NCI-H2171 treated with DMSO at 0.1 percent for 48 hours (cell line): ENCODE results near the gene ZHX3.

Experiments used
- DNase-seq: peaks from one replicate; lab custom pipeline; 2025; lab: John Stamatoyannopoulos, UW

The ZHX3 gene, protein sequence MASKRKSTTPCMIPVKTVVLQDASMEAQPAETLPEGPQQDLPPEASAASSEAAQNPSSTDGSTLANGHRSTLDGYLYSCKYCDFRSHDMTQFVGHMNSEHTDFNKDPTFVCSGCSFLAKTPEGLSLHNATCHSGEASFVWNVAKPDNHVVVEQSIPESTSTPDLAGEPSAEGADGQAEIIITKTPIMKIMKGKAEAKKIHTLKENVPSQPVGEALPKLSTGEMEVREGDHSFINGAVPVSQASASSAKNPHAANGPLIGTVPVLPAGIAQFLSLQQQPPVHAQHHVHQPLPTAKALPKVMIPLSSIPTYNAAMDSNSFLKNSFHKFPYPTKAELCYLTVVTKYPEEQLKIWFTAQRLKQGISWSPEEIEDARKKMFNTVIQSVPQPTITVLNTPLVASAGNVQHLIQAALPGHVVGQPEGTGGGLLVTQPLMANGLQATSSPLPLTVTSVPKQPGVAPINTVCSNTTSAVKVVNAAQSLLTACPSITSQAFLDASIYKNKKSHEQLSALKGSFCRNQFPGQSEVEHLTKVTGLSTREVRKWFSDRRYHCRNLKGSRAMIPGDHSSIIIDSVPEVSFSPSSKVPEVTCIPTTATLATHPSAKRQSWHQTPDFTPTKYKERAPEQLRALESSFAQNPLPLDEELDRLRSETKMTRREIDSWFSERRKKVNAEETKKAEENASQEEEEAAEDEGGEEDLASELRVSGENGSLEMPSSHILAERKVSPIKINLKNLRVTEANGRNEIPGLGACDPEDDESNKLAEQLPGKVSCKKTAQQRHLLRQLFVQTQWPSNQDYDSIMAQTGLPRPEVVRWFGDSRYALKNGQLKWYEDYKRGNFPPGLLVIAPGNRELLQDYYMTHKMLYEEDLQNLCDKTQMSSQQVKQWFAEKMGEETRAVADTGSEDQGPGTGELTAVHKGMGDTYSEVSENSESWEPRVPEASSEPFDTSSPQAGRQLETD

DNA sequence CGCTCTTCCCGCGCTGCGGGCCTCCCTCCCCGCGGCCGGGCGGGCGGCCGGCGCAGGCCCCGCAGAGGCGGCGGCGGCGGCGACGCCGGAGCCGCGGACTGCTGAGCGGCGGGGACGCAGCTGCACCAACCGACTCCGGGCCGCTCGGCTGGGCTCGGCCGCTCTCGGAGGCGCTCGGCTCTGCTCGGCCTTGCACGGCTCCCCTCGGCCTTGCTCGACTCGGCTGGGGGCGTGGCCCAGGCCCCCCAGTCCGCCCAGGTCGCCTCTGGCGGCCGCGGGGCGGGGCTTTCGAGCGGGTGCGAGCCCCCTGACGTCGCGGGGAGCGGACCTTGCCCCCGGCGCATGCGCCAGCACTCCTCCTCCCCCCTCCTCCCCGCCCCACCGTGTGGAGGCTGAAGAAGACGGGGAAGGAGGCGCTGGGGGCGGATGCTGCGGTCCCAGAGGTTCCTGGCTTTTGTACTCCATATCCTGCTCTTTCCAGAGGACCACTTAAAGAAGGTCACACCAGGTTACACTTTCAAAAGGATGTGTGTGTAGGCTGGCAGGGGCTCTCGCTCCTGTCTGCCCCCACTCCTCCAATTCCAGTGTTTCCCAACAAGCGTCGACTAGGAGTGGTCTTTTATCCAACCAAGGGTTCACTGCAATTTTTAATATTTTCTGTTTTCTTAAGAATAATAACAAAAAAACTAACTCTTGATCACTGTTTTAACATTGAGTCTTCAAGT, at the start of gene ZHX3:
Gene ZHX3, minus strand, starts transcription at position 186 of the 725 bp plus-strand sequence. CDS start 112,815 bp downstream, outside the sequence.
- peak; percentile 95 for DNase-seq

DNA sequence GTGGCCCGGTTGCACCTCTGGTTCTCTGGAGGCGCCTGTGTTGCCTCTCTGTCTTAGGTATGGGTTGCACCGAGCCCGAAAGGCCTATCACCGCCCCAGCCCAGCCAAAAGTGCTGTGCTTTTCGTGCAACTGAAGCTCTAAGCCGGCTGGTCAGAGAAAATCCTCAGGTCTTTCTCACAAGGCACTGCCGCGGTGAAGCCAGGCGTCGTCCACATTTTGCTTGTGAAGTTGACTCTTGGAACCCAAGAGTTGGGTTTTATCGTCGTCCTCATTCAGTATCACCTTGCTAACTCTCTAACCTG, 49.8 kb upstream of the ZHX3 start:
- no peak for DNase-seq

DNA sequence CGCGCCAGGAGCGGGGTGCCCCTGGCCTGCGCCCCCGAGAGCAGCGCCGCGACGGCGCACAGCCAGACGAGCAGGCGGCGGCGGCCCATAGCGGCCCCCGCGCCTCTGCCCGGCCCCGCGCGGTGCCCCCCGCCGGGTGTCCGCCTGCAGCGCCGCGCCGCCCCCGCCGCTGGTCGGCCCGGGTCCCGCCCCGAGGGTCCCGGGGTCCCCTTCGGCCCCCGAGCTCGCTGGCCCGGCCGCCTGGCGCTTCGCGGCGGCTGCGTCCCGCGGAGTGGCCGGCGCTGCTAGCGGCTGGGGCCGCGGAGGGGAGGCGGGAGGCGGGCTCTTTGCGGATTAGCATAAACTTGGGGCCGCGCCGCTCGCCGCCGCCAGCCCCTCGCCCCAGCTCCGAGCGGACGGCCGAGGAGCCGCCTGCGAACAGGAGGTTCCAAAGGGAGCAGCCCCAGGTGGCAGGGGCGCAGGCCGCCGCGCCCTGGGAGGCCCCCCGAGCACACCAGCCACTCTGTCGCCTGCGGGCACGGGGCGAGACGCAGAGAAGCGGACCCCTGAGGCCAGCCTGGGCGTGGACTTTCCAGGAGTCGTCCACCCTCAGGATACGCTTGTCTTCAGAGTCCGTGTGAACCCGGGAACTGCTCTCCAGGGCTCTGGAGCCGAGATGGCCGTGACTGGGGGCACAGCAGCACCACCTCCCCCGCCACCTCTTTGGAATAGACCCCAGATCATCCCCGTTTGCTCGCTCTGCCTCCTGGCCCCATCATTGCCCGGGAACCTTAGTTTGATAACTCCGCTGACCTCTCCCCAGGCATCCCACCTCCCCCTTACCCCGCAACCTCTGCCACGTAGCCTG, 49.2 kb upstream of the ZHX3 start, which contains the start of gene EMILIN3:
Gene EMILIN3, minus strand, starts transcription at position 273 of the 847 bp plus-strand sequence. Its CDS starts 184 bp downstream, at position 89.
- DNase-seq = peak; percentile 9

DNA sequence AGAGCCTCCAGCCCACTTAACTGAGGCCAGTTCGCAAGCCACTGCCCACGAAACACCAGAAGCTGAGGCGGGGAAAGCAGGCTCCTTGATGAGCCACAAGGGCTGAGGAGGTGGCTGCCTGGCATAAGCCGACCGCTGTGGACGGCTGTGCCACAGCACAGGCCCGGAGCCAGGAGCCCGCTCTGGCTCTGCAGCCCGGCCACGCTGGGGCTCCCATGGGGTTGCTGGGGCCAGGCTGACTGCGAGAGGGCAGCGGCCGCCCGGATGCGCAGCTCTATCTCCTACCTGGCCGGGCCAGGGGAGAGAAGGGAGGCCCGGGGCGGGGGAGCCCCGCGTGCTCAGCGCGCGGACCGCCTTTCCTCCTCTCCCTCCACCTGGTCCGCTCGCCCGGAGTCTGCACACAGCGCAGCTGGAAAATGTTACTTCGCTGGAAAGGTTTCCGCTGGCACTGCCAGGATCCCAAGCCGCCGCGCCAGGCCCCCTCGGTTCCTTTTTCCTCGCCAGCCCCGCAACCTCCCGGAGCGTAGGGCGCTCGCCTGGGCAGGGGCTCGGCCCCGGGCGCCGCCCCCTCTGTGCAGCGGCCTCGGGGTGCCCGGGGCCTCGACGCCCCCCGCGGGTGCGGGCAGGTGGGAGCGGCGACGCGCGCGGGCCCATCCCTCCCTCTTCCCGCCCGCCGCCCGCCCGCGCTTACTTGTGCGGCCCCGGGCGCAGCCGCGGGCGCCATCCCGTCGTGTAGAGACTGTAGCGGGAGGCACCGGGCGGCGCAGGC, 48.4 kb upstream of the ZHX3 start:
- DNase-seq = peak; percentile 33

DNA sequence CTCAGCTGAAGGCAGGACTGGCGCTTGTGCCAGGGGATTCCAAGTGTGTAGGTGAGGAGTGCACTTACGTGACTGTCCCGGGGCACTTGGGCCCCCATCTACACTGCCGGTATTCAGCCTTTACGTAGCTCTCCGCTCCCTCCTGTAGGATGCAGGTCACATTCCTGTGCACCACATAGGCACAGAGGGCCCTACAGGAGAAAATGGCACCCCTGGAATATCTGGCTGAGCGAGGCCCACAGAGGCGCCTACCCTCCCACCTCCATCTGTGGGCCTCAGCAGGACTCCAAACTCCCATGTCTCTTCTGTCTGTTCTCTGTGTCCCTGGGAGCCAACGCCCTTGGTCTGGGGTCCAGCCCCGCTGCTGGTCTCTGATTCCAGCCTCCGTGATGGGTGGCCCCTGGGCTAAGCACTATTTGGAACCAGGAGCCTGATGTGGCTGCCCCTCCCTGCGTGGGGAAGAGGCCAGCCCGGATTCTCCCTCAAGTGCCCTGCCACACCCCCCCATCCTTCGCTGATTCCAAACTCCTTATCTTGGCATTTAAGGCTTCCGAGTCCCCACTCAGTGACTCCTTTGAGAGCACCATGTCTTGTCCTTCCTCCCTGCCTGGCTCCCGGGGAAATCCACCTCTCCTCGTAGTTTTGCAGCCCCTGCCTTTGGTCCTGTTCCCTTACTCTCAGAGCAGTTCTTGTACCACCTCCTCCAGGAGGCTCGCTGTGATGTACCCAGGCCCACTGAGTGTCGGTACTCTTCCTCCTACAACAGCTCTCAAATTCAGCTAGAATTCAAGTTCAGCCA, 47.6 kb upstream of the ZHX3 start:
- DNase-seq = no peak

DNA sequence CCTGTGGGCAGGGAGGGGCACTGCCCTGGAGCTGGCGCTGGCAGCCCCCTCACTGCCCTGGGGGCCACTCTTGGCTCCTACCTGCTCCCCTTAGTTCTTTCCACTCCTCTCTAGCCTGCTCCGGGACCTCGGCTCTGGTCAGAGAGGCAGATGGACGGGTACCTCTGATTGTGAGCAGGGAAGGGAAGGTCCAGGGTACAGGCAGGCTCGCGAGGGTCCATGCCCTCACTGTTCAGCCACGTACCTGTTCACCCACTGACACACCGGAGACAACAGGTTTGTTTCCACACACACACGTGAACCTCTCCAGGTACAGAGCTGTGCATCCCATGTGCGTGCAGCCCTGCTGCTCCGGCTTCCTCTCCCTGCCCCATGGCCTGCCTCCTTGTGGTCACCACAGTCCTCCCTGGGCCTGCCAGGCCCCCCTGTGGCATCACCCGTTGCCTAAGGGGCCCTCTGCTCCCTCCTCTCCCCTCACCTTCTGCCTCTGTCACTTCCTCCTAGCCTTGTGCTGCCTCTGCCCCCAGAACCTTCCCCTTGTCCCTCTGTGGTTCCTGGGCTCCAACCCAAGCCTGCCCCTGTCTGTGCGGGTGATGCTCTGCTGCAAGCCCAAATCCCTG, 46.8 kb upstream of the ZHX3 start:
- no peak for DNase-seq

DNA sequence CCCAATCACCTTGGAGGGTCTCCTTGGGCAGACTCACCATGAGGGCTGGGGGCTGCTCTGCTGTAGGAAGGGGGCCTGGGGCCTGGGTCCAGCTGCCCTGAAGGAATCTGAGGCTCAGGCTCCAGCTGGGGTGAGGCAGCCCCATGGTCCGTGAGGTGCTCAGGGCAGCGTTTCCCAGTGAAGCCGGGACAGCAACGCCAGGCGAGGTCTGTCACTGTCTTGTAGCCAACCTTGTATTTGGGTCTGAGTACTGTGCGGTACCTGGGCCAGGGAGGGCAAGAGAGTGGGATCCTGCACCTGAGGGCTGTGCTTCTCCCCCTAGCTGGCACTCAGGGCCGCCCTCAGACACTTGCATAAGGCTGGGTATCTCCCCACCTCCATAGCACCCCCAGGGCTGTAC, 46.1 kb upstream of the ZHX3 start:
- DNase-seq = no peak

DNA sequence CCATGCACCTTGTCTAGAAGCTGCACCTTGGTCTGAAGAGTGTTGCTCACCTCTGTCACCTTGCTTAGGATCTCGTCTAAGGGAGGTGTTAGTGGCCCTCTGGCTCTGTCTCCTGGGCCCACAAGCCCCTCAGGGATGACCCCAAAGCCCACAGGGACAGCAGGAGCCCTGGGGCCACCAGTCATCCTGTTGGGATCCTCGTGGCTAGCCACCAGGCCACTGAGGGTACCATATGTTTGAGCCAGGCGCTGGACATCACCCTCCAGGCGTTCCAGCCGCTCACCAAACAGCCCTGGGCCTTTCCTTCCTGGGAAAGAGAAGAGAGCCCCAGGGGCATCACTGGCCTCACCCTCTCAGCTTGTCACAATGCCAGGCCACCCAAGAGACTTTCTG, 45.2 kb upstream of the ZHX3 start:
- no peak for DNase-seq

DNA sequence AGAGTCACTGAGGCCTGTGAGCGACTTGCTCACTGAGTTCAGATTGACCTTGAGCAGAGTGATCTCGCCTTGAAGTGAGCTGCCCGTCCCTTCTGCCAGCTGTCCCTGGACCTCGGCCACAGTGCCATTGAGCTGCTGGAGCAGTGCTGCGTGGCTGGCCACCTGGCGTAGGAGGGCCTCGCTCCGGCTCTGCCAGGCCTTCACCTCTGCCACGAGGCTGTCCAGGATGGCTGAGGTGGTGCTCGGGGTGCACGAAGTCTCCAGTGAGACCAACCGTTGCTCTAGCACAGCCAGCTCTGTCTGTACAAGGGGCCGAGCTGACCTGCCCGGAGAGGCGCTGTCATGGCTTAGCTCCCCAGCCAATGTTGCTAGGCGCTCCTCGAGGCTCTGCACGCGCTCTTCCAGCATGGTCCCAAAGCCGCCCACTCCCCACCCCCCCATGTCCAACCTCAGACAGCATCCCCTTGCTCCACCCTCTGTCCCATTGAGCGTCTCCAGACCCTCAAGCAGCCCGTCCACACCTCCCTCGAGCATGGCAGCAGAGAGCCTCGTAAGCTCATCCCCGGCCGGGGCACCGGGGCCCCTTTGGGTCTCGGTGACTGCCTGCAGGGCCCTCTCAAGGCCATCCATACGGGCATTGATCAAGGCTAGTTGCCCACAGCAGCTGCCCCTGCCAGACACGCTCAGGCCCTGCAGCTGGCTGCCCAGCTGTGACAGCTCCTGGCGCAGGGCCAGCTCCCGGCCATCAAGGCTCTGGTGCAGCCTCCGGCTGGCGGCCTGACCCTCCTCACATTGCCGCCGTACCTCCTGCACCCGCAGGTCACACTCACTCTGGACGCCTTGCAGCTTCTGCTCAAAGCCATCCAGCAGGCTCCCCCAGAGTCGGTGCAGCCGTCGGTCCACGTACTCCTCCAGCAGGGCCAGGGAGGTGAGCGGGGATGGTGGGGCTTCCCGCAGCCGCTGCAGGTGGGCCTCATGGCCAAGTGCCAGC, 44.5 kb upstream of the ZHX3 start:
- DNase-seq = no peak

DNA sequence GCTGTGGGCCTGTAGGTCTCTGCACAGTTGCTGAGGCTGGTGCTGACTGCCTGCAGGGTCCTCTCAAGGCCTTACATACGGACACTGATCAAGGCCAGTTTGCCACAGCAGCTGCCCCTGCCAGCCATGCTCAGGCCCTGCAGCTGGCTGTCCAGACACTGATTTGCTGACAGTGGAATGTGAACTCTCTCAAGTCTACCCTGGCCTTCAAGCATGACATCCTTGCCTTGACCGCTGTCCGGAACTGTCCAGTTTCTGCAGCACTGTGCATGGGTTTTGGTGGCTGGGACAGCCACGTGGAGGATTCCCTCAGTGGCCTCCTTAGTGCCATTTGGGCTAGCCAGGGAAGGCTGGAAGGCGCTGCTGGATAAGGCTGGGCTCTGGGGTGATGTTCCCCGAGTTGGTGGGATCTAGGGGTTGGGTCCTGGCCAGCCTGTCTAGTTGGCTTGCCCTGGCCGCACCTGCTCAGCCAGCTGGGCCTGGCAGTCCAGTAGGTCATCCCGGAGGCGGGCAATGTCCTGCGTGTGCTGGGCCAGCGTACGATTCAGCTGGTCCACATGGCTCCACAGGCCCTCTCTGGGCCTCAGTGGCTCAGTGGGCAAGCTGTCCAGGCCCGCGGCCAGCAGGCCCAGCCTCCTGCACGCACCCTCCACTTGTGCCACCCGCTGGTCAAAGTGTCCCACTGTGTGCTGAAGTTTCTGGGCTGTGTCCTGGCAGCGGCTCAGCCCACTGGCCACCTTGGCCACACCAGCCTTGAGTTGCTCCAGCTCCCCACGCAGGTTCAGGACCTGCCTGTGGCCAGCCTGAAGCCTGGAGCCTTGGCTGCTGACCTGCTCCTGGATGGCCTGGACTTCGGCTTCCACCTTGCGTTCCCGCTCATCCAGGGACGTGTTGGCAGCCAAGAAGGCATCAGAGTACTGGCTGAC, 43.6 kb upstream of the ZHX3 start:
- no peak for DNase-seq

DNA sequence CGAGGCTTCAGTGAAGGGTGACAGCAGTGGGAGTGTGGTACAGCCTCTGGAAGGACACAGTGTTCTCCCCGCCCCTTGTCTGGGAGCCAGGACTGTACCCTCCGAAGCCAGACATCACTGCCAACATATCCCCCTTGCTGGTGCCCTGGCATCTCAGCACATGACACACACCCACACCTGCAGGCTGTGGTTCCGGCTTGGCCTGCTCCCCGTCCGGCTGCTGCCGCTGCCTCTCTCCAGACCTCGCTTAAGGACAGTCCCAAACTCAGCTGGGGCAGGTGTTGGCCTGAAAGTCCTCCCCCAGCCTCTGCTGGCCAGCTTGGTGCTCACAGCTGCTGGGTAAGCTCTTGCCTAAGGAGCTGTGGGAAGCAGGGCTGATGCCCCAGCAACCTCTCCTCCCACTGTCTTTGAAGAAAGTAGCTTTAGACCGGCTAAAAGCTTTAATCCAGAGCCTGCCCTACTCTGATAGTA, 42.0 kb upstream of the ZHX3 start:
- DNase-seq = no peak

DNA sequence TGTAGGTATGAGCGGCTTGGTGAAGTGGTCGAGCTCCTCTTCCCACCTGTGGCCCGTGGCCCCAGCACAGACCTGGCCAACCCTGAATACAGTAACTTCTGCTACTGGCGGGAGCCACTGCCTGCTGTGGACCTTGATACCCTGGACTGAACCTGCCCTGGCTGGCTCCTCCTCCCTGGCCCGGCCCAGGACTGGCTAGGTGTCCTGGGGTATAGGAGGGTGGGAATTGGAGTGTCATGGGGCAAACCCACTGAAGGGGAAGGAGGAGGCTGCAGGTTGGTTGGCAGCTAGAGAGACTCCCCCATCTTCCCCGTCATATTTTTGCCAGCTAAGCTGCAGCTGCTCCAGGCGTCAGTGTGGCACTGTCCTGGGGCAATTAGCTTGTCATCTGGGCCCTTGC, 41.2 kb upstream of the ZHX3 start:
- DNase-seq = no peak

DNA sequence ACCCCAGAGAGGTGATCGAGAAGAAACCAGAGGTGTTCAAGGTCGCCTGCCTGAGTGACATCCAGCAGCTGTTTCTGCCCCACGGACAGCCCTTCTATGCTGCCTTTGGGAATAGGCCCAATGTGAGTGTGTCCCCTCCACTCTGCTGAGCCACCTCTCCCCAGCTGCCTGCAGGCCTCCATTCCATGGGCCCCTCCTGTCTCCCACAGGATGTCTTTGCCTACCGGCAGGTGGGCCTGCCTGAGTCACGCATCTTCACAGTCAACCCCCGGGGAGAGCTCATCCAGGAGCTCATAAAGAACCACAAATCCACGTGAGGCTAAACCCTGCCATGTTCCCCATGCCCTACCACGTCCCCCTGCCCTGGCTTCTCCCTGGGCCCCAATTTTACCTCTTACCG, 40.7 kb upstream of the ZHX3 start:
- DNase-seq = no peak

DNA sequence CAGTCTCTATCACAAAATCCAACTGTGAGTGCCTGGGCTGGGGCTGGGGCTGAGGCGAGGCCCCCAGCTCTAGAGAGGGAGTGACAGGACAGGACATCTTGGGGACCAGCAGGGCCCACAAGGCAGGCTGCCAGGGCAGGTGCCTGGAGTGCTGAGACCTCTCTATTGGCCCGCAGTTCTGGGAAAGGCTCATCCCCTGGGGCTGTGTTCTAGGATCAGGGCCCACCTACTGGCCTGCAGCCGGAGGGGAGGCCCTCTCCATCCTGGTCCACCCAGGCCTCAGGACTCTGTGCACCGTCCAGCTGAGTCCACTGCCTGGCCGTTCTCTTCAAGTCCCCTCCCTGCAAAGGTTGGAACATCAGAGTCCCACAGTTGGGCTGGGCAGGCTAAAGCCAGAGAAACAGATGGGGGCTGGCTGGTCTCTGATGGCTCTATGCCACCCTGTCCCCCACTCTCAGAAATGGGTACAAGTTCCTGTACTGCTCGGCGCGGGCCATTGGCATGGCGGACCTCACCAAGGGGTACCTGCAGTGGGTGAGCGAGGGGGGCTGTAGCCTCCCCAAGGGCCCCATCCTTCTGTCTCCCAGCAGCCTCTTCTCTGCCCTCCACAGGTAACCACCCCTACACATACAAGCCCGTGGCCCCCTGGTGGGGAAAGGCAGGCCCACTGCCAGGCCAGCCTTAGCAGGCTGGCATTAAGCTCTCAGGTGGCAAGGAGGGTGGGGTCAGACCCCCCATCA, 40.1 kb upstream of the ZHX3 start:
- DNase-seq = no peak

DNA sequence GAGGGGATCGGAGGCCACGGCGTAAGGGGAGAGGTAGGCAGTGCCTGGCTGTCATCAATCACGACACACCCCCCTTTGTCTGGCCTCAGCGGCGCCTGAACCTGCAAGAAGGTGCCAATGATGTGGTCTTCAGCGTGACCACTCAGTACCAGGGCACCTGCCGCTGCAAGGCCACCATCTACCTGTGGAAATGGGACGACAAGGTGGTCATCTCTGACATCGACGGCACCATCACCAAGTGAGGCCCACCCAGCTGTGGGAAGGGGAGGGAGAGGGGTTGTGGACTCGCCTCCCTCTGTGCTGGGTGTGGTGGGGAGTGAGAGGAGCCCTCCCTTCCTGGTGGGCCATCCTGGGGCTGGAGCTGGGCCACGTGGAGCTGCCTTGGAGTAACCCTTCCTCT, 39.4 kb upstream of the ZHX3 start:
- no peak for DNase-seq

DNA sequence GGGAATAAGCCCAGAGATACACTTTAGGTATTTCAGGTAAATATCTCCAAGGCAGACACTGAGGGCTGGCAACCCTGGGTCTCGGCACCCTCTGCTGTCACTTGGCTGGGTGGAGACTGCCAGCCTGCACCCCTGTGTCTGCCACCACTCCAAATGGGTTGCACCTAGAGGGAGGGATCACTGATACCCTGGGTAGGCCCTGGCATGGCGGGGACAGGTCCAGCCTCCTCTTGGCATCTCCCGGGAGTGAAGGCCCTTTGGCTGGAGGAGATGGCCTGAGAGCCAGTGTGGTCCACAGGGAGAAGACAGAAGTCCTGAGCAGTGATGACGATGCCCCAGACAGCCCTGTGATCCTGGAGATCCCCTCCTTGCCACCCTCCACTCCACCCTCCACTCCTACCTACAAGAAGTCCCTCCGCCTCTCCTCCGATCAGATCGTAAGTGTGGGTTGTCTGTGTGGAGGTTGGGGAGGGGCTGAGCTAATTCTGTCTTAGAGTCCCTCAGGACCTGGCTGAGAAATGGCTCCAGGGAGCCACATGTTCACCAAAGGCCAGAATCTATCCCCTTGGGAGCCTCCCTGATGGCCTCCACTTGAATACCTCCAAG, 38.2 kb upstream of the ZHX3 start:
- no peak for DNase-seq
